IMR-90 (cell line): Measurements from ENCODE around the gene NHSL1. TPM values are rescaled to one million over a fixed set of nuclear protein-coding genes. Genes with fewer than 3 reads are reported as not detected.

ENCODE experiments used
- ATAC-seq: fragments of 200-7000 bp; cut with Tn5 transposase; 2 replicates; pipeline ENCODE4 v1.9.1; 2020; ENCODE audit warnings: low read depth, mild to moderate bottlenecking, moderate library complexity
- BruUV-seq: library from RNA; stranded (reverse); fragments of 400-500 nt; replicated peaks from 2 replicates; lab custom pipeline; 2021; lab: Mats Ljungman, UMichigan
- CTCF ChIA-PET: fragments of 300-600 bp; formaldehyde crosslinking; extraction: SDS; loops from one replicate; lab custom pipeline; 2021; ENCODE audit warnings: antibody characterized with exemption; lab: Yijun Ruan, JAX
- POLR2A ChIA-PET: fragments of 300-600 bp; sonication (Branson Sonifier 250); formaldehyde crosslinking; loops from one replicate; lab custom pipeline; 2022; ENCODE audit warnings: antibody characterized with exemption; ENCODE audit not compliant: unreplicated experiment; lab: Charles Lee
- DNase-seq: peaks from one replicate; pipeline ENCODE4 v3.0.0; 2013
- H2AFZ ChIP-seq: replicated peaks from 2 replicates; pipeline ENCODE3; 2013; ENCODE audit warnings: low read length, mild to moderate bottlenecking; ENCODE audit not compliant: poor library complexity
- H2AK5ac ChIP-seq: 2 replicates; pipeline ENCODE4 v1.6.1; 2013; ENCODE audit warnings: low read depth, low read length, inconsistent platforms
- H2AK9ac ChIP-seq: replicated peaks from 2 replicates; pipeline ENCODE3; 2013; ENCODE audit warnings: mild to moderate bottlenecking, low read depth, low read length, moderate library complexity; ENCODE audit not compliant: poor library complexity
- H2BK120ac ChIP-seq: 2 replicates; pipeline ENCODE4 v1.6.1; 2013; ENCODE audit warnings: low read depth, low read length, inconsistent platforms
- H2BK15ac ChIP-seq: 3 replicates; pipeline ENCODE4 v1.6.1; 2013; ENCODE audit warnings: low read depth, low read length, inconsistent platforms
- H2BK20ac ChIP-seq: 2 replicates; pipeline ENCODE4 v1.6.1; 2013; ENCODE audit warnings: low read depth, mild to moderate bottlenecking, inconsistent platforms, low read length, moderate library complexity
- H2BK5ac ChIP-seq: 2 replicates; pipeline ENCODE4 v1.6.1; 2013; ENCODE audit warnings: mild to moderate bottlenecking, low read depth, low read length, inconsistent platforms; ENCODE audit not compliant: poor library complexity, severe bottlenecking
- H3K14ac ChIP-seq: replicated peaks from 2 replicates; pipeline ENCODE4 v1.6.1; 2013; ENCODE audit warnings: low read depth, low read length, inconsistent platforms
- H3K18ac ChIP-seq: 2 replicates; pipeline ENCODE4 v1.6.1; 2013; ENCODE audit warnings: low read depth, low read length, control low read depth
- H3K23ac ChIP-seq: 2 replicates; pipeline ENCODE4 v1.6.1; 2013; ENCODE audit warnings: low read depth, low read length, inconsistent platforms
- H3K27ac ChIP-seq: 2 replicates; pipeline ENCODE4 v1.5.1; 2013; ENCODE audit warnings: mild to moderate bottlenecking, control low read depth, low read length; ENCODE audit not compliant: insufficient read depth
- H3K27me3 ChIP-seq: 2 replicates; pipeline ENCODE4 v1.6.1; 2013; ENCODE audit warnings: low read length; ENCODE audit not compliant: control insufficient read depth, insufficient read depth
- H3K36me3 ChIP-seq: 2 replicates; pipeline ENCODE4 v1.6.1; 2013; ENCODE audit warnings: low read length, mixed read lengths; ENCODE audit not compliant: control insufficient read depth, insufficient read depth
- H3K4ac ChIP-seq: 2 replicates; pipeline ENCODE4 v1.6.1; 2013; ENCODE audit warnings: low read depth, low read length, inconsistent platforms
- H3K4me1 ChIP-seq: 2 replicates; pipeline ENCODE4 v1.6.1; 2013; ENCODE audit warnings: low read length, mixed read lengths; ENCODE audit not compliant: control insufficient read depth, insufficient read depth
- H3K4me2 ChIP-seq: 2 replicates; pipeline ENCODE4 v1.6.1; 2013; ENCODE audit warnings: low read depth, mild to moderate bottlenecking, control low read depth, low read length, moderate library complexity
- H3K4me3 ChIP-seq: 2 replicates; pipeline ENCODE4 v1.5.1; 2013; ENCODE audit warnings: low read depth, mild to moderate bottlenecking, control low read depth, low read length, moderate library complexity; ENCODE audit not compliant: insufficient read depth
- H3K56ac ChIP-seq: 2 replicates; pipeline ENCODE4 v1.6.1; 2013; ENCODE audit warnings: low read length, inconsistent platforms; ENCODE audit not compliant: insufficient read depth; ENCODE audit errors: extremely low read depth
- H3K79me1 ChIP-seq, 2 experiments: 2 replicates each; pipeline ENCODE4 v1.6.1; 2013; ENCODE audit warnings: low read length in 2 of 2, inconsistent platforms in 1 of 2, low read depth in 1 of 2
- H3K9ac ChIP-seq: 2 replicates; pipeline ENCODE4 v1.6.1; 2013; ENCODE audit warnings: low read depth, low read length, control low read depth
- H3K9me1 ChIP-seq: 2 replicates; pipeline ENCODE4 v1.6.1; 2013; ENCODE audit warnings: low read length, inconsistent platforms; ENCODE audit not compliant: insufficient read depth
- H3K9me3 ChIP-seq: 2 replicates; pipeline ENCODE4 v1.6.1; 2013; ENCODE audit warnings: low read length; ENCODE audit not compliant: control insufficient read depth, insufficient read depth
- H4K20me1 ChIP-seq: 2 replicates; pipeline ENCODE4 v1.6.1; 2013; ENCODE audit warnings: low read length, inconsistent platforms; ENCODE audit not compliant: insufficient read depth
- H4K5ac ChIP-seq: 2 replicates; pipeline ENCODE4 v1.6.1; 2013; ENCODE audit warnings: mild to moderate bottlenecking, low read depth, low read length, control low read depth
- H4K8ac ChIP-seq, 2 experiments: 2 replicates each; pipeline ENCODE4 v1.6.1; 2013; ENCODE audit warnings: low read depth in 2 of 2, low read length in 2 of 2, control low read depth in 1 of 2, inconsistent platforms in 1 of 2
- H4K91ac ChIP-seq: 2 replicates; pipeline ENCODE4 v1.6.1; 2013; ENCODE audit warnings: low read depth, low read length, inconsistent platforms; ENCODE audit not compliant: insufficient read depth
- CEBPB ChIP-seq: IDR thresholded peaks from 2 replicates; pipeline ENCODE4 v1.6.1; 2012; ENCODE audit warnings: low read depth, low read length, improper control_type of control experiment
- NFE2L2 ChIP-seq: fragments of 150-350 bp; IDR thresholded peaks from 2 replicates; pipeline ENCODE4 v1.6.1; 2016; ENCODE audit warnings: low read depth, mild to moderate bottlenecking, low read length
- WGBS, 2 experiments: methylation state at CpG; one replicate each; pipeline versions ENCODE4 v1.1.5 to v1.1.7; 2013; ENCODE audit warnings: missing lambda C conversion rate in 2 of 2; ENCODE audit not compliant: insufficient read length in 1 of 2; ENCODE audit errors: extremely low coverage in 2 of 2; 5-methylcytosine and 5-hydroxymethylcytosine counted together
- dilution Hi-C: fragments of 300-500 bp; cut with HindIII; formaldehyde crosslinking; loops from one replicate; pipeline ENCODE4 v1.14.3; 2018; ENCODE audit warnings: low sequenced_read_pairs; ENCODE audit not compliant: unreplicated experiment
- in situ Hi-C: fragments of 300-500 bp; cut with MboI; formaldehyde crosslinking; loops from 3 replicates; pipeline ENCODE4 v1.14.3; 2019; ENCODE audit warnings: low sequenced_read_pairs, inconsistent platforms, mixed read lengths
- intact Hi-C: fragments of 100-400 bp; cut with micrococcal nuclease; formaldehyde crosslinking; loops from 2 replicates; pipeline ENCODE4 v1.10.0; 2022
- polyA plus RNA-seq, 3 experiments: library from polyadenylated mRNA; depleted of rRNA; stranded (reverse); fragments of >200 nt; gene quantifications; 2 replicates each; pipeline ENCODE4 v1.2.3, GENCODE V29; 2012; ENCODE audit warnings: low replicate concordance in 1 of 3
- total RNA-seq: library from RNA; depleted of rRNA; stranded (reverse); fragments of >200 nt; gene quantifications from 2 replicates; pipeline ENCODE4 v1.2.3, GENCODE V29; 2012

The NHSL1 gene
- total and polyA plus RNA-seq, 2 of the 4 experiments (the other 2 are of a cell fraction) = 5.6 to 7.2 TPM

- Histone ChIP-seq H3K18ac (no peak overlapping the region), H3K9ac (no peak overlapping the region), H2AK9ac (no peak overlapping the region), H3K4me1 (0 out of 2 replicates have a peak, but pooled peaks cover 2% of the 10 kb centered on the region), H3K27ac (no peak overlapping the region), H4K5ac (no peak overlapping the region), H3K4me2 (no peak overlapping the region), H2AFZ (no peak overlapping the region), H3K79me1 (no peaks in the 10 kb centered on the region; a peak in 1 of 4 replicates), H3K36me3 (no peaks in the 10 kb centered on the region), H2BK20ac (no peak overlapping the region), H2BK120ac (no peak overlapping the region), H4K91ac (no peak overlapping the region), H4K8ac (no peak overlapping the region), H3K56ac (no peak overlapping the region), H3K27me3 (no peaks in the 10 kb centered on the region), H2BK15ac (no peak overlapping the region), H3K9me1 (peaks cover 4% of the 10 kb centered on the region; the same call in 1 of the 2 replicates), H2BK5ac (no peak overlapping the region), H4K20me1 (no peaks in the 10 kb centered on the region), H3K4ac (no peak overlapping the region), H3K4me3 (no peak overlapping the region), H3K23ac (no peak overlapping the region), H2AK5ac (no peak overlapping the region), H3K14ac (no peak overlapping the region), H3K9me3 (no peaks in the 10 kb centered on the region)
- no peak for ATAC-seq
- dilution Hi-C loops = no loop called here
- POLR2A ChIA-PET = no interaction called here
- BruUV-seq = no TSS peak
- 0 out of 2 replicates have a peak, but pooled peaks have one; percentile 1 for TF ChIP-seq CEBPB
- no peak for TF ChIP-seq NFE2L2
- intact Hi-C loops = no loop called here
- CTCF ChIA-PET = no interaction called here
- in situ Hi-C loops = no loop called here
- no peak for DNase-seq
- WGBS, 2 experiments = no CpG with 5 or more reads among the region's 6 CpGs
These were observed 42.9 kb downstream of the NHSL1 start for GRCh38 chr6:138456401-138456790.
